Measurements from ENCODE around the gene CDKN2B. TPM values are rescaled to one million over a fixed set of nuclear protein-coding genes. Genes with fewer than 3 reads are reported as not detected.

Gene CDKN2B
- total RNA-seq, 1 experiment from 2014 or later, result not detected

GRCh38 chr9:21995006-21995665, 14.0 kb downstream of the CDKN2B start:
- no peak for DNase-seq (ENCODE audit: unreplicated experiment)
- BruUV-seq (replicated peaks), result no TSS peak
- H3K36me3 Mint-ChIP-seq (ENCODE audit: insufficient read depth, unreplicated experiment), result no peaks in the 10 kb centered on the region
- no peak overlapping the region for H3K4me3 Mint-ChIP-seq (ENCODE audit: unreplicated experiment)
- TF ChIP-seq, protein P1, sequence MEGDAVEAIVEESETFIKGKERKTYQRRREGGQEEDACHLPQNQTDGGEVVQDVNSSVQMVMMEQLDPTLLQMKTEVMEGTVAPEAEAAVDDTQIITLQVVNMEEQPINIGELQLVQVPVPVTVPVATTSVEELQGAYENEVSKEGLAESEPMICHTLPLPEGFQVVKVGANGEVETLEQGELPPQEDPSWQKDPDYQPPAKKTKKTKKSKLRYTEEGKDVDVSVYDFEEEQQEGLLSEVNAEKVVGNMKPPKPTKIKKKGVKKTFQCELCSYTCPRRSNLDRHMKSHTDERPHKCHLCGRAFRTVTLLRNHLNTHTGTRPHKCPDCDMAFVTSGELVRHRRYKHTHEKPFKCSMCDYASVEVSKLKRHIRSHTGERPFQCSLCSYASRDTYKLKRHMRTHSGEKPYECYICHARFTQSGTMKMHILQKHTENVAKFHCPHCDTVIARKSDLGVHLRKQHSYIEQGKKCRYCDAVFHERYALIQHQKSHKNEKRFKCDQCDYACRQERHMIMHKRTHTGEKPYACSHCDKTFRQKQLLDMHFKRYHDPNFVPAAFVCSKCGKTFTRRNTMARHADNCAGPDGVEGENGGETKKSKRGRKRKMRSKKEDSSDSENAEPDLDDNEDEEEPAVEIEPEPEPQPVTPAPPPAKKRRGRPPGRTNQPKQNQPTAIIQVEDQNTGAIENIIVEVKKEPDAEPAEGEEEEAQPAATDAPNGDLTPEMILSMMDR (IDR thresholded peaks at IDR 0.05; ENCODE audit: unreplicated experiment), result no peak
- ChIA-PET CTCF (no interaction called here), POLR2A (no interaction called here)
- no peaks in the 10 kb centered on the region for H3K27me3 Mint-ChIP-seq (ENCODE audit: insufficient read depth, unreplicated experiment)
- H3K4me1 Mint-ChIP-seq (ENCODE audit: insufficient read depth, unreplicated experiment), result no peaks in the 10 kb centered on the region
- intact Hi-C loops (cut with micrococcal nuclease), result no loop called here
- no peaks in the 10 kb centered on the region for H3K9me3 Mint-ChIP-seq (ENCODE audit: unreplicated experiment)
- no peak overlapping the region for H3K27ac Mint-ChIP-seq (ENCODE audit: low read depth, unreplicated experiment)

DNA sequence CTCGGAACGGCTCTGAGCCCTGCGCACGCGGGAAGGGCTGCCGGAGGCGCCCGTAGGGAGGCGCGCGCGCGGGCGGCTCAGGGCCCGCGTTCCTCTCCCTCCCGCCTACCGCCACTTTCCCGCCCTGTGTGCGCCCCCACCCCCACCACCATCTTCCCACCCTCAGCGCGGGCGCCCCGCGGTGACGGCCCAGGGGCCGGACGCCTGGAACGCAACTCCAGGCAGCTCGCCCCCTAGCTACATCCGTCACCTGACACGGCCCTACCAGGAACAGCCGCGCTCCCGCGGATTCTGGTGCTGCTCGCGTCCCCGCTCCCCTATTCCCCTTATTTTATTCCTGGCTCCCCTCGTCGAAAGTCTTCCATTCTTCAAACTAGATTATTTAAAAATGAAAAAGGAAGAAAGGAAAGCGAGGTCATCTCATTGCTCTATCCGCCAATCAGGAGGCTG, 14.5 kb downstream of the CDKN2B start, which contains the start of gene CDKN2B-AS1:
Gene CDKN2B-AS1, plus strand, starts transcription at position 236 of the 450 bp plus-strand sequence.
- ChIA-PET CTCF (no interaction called here), POLR2A (no interaction called here)
- Mint-ChIP-seq H3K36me3 (ENCODE audit: insufficient read depth, unreplicated experiment) (no peaks in the 10 kb centered on the region), H3K4me1 (ENCODE audit: insufficient read depth, unreplicated experiment) (no peaks in the 10 kb centered on the region), H3K27me3 (ENCODE audit: insufficient read depth, unreplicated experiment) (no peaks in the 10 kb centered on the region), H3K9me3 (ENCODE audit: unreplicated experiment) (no peaks in the 10 kb centered on the region), H3K27ac (ENCODE audit: low read depth, unreplicated experiment) (no peak within 1 kb of the TSS), H3K4me3 (ENCODE audit: unreplicated experiment) (no peak within 1 kb of the TSS)
- intact Hi-C loops (cut with micrococcal nuclease), result no loop called here
- DNase-seq (ENCODE audit: unreplicated experiment), result no peak
- BruUV-seq (replicated peaks), result no TSS peak
- TF ChIP-seq, protein P1 (IDR thresholded peaks at IDR 0.05; ENCODE audit: unreplicated experiment), result no peak

GRCh38 chr9:21993893-21994555, 15.1 kb downstream of the CDKN2B start, which contains the start of gene CDKN2A:
CDKN2A (minus strand) TSS chr9:21994392.
- Mint-ChIP-seq H3K27me3 (ENCODE audit: insufficient read depth, unreplicated experiment) (no peaks in the 10 kb centered on the region), H3K4me1 (ENCODE audit: insufficient read depth, unreplicated experiment) (no peaks in the 10 kb centered on the region), H3K27ac (ENCODE audit: low read depth, unreplicated experiment) (no peak within 1 kb of the TSS), H3K36me3 (ENCODE audit: insufficient read depth, unreplicated experiment) (no peaks in the 10 kb centered on the region), H3K4me3 (ENCODE audit: unreplicated experiment) (no peak within 1 kb of the TSS), H3K9me3 (ENCODE audit: unreplicated experiment) (no peaks in the 10 kb centered on the region)
- intact Hi-C loops (cut with micrococcal nuclease), result no loop called here
- TF ChIP-seq, protein P1 (IDR thresholded peaks at IDR 0.05; ENCODE audit: unreplicated experiment), result no peak
- POLR2A ChIA-PET, result no interaction called here
- CTCF ChIA-PET, result no interaction called here
- no peak for DNase-seq (ENCODE audit: unreplicated experiment)
- no TSS peak for BruUV-seq (replicated peaks)

DNA sequence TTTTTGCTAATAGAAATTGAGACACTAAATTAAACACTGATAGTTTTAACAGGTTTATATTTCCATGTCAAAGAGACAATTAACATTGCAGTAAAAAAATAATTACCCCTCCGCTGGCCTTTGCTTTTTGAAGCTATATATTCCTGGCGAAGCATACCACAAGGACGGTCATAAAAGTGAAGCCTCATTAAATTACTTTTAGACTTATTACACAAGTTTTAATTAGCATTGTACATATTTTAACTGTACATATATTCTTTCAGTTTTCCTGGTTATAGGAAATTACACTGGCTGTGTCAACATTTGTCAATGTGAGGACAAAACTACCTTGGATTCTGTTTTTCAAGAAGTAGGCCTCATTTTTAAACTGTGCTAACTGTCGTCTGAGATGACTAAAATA, 16.1 kb downstream of the CDKN2B start:
- ChIA-PET POLR2A (no interaction called here), CTCF (no interaction called here)
- intact Hi-C loops (cut with micrococcal nuclease), result no loop called here
- no peaks in the 10 kb centered on the region for H3K36me3 Mint-ChIP-seq (ENCODE audit: insufficient read depth, unreplicated experiment)
- H3K4me1 Mint-ChIP-seq (ENCODE audit: insufficient read depth, unreplicated experiment), result no peaks in the 10 kb centered on the region
- no TSS peak for BruUV-seq (replicated peaks)
- H3K27ac Mint-ChIP-seq (ENCODE audit: low read depth, unreplicated experiment), result no peak overlapping the region
- no peaks in the 10 kb centered on the region for H3K9me3 Mint-ChIP-seq (ENCODE audit: unreplicated experiment)
- no peaks in the 10 kb centered on the region for H3K27me3 Mint-ChIP-seq (ENCODE audit: insufficient read depth, unreplicated experiment)
- TF ChIP-seq, protein P1 (IDR thresholded peaks at IDR 0.05; ENCODE audit: unreplicated experiment), result no peak
- H3K4me3 Mint-ChIP-seq (ENCODE audit: unreplicated experiment), result no peak overlapping the region
- no peak for DNase-seq (ENCODE audit: unreplicated experiment)
